NCI-H2081 (cell line): Measurements from ENCODE around the gene SEC31B.

Source experiments
- DNase-seq, 2 experiments: peaks; one replicate each; lab custom pipeline; 2025; lab: John Stamatoyannopoulos, UW

The SEC31B gene, protein sequence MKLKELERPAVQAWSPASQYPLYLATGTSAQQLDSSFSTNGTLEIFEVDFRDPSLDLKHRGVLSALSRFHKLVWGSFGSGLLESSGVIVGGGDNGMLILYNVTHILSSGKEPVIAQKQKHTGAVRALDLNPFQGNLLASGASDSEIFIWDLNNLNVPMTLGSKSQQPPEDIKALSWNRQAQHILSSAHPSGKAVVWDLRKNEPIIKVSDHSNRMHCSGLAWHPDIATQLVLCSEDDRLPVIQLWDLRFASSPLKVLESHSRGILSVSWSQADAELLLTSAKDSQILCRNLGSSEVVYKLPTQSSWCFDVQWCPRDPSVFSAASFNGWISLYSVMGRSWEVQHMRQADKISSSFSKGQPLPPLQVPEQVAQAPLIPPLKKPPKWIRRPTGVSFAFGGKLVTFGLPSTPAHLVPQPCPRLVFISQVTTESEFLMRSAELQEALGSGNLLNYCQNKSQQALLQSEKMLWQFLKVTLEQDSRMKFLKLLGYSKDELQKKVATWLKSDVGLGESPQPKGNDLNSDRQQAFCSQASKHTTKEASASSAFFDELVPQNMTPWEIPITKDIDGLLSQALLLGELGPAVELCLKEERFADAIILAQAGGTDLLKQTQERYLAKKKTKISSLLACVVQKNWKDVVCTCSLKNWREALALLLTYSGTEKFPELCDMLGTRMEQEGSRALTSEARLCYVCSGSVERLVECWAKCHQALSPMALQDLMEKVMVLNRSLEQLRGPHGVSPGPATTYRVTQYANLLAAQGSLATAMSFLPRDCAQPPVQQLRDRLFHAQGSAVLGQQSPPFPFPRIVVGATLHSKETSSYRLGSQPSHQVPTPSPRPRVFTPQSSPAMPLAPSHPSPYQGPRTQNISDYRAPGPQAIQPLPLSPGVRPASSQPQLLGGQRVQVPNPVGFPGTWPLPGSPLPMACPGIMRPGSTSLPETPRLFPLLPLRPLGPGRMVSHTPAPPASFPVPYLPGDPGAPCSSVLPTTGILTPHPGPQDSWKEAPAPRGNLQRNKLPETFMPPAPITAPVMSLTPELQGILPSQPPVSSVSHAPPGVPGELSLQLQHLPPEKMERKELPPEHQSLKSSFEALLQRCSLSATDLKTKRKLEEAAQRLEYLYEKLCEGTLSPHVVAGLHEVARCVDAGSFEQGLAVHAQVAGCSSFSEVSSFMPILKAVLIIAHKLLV

DNA sequence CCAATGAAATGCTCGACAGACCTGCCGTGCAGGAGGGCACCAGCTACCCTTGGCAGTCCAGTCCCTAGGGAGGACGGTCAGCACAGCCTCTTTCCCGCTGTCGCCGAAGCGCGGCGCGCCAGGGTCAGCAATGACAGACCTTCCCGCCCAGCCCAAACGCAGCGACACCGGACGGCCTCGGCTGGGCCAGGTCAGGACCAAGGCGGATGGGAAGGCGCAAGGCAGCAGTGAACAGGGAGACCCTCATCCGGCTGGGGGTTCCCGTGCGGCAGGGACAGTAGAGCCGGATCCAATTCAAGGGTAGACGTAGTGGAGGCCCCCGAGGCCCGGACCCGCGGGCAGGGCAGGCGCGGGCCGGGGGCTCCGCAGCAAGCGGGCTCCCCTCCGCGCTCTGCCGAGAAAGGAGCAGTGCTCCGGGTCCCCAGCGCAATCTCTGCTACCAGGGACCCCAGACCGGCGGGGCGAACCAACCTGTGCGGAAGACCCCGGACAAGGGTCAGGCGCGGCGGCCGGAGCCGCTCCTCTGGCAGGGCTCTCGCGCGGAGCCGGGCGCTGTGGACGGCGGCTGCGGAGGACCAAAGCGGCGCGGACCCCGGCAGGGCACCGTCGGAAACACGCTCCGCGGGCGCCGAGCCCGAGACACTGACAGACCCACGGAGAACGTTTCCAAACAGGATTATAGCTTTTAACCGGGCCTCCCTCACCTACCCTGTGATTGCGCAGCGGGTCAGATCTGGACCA, at the start of gene SEC31B:
SEC31B (minus strand) TSS at position 551 of the 741 bp plus-strand sequence. CDS start 2,909 bp downstream, outside the sequence.
- no peak for DNase-seq

DNA sequence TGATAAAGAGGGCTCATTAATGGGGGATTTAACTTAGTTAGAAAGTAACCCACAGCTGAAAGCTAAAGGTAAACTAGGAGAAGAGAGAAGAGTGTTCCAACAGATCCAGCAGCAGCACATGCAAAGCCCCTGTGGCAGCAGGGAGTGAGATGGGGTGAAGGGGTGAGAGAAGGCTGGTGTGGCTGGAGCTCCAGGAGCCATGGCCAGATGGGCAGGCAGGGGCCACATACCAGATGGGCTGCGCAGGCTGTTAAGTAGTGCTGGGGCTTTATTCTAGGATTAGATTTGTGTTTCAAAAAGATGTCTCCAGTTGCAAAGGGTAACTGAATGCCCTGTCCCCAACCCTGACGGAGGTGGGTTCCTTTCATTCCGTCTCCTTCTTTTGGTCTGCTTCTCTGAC, 49.3 kb upstream of the SEC31B start:
- DNase-seq = no peak

DNA sequence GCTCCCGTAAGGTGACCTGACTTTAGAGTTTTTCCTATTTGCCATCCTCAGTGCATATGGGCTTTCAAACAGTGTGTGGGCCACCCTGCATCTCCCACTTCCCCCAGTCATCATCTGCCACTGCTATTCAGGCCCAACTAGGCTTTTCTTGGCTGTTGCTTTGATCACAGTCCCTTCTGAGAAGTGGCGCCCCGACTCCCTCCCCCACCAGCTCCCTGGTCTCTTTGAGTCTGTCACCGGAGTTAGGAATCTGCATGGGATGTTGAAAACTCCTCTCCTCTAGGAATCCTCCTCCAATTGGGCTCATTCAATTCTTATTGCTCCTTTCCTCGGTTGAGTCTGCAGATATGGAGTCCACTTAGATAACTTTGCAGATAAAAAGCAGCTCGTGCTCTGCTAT, 48.2 kb upstream of the SEC31B start:
- DNase-seq = no peak

DNA sequence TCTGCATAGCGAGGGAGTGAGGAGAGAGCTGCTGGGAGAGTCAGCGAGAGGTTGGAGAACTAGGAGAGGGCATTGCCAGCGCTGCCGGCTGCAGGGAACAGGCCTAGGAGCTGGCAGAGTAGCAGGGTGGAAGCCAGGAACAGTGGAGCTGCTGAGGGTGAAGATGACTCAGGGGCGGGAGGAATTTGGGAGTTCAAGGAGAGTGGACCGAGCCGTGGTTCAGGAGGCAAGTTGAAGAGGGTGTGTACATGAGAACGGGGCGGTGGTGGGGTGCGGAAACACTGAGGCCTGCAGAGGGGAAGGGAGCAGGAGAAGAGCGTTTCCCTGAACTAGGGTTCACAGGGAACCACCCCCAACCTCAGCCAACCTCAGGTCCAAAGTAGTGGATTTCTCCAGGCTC, 47.6 kb upstream of the SEC31B start:
- DNase-seq = no peak

- no peak for DNase-seq
These were observed 46.9 kb upstream of the SEC31B start for GRCh38 chr10:100566561-100566960.

DNA sequence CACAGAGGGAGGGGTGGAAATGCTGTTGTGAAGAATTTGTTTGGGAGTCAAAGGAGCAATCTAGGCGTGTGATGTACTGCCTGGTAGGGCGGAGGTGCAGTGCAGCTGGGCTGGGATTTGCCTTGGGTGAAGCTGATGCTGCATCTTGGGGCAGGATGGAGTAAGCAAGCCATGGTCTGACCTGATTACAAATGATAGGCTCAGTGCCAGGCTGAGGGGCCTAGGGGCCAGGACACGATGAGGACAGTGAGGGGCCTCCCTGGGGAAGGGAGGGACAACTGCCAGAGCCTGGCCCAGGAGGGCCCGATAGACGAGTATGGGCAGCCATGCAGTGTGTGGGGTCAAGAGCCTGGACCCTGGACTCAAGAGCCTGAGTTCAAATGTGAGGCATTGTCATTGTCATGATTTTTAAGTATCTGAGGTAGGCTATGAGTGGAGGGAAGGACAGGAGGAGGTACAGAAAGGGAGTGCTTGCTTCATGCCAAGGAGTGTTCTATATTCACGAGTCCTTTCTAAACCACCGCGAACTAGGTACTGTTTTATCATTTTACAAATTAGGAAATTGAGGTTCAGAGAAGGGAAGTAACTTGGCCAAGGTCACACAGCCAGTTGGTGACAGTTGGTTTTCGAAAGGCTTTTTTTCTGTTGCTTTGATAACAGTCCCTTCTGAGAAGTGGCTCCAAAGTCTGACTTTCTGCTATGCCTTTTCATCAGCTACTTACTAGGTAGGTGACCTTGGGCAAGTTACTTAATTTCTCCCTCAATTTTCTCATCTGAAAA, 45.7 kb upstream of the SEC31B start:
- no peak for DNase-seq

GRCh38 chr10:100562008-100562672, 42.5 kb upstream of the SEC31B start:
- DNase-seq = peak; percentile 5 to 25

GRCh38 chr10:100561005-100561404, 41.3 kb upstream of the SEC31B start:
- no peak for DNase-seq

DNA sequence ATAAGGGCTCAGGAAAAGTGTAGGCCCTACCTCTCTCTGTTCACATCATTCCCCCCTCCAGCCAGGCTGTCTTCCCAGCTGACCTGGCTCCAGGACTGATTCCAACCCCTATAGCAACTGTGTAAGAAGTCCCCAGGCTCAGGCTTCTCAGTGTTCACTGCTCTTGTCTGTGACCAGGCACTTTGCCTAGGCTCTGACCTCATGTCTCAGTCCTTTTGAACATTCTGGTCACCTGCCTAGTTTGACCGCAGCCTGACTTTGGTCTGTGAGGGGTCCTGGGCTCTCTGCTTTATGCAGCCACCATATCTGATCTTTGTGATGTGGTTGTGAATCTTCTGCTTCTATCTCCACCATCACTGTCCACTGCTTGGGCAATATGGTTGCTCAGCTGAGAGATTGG, 40.6 kb upstream of the SEC31B start:
- no peak for DNase-seq

- no peak for DNase-seq
These were observed 35.2 kb upstream of the SEC31B start for GRCh38 chr10:100554902-100555301.

- DNase-seq = no peak
These were observed 34.3 kb upstream of the SEC31B start for GRCh38 chr10:100553929-100554328.

- no peak for DNase-seq
These were observed 32.1 kb upstream of the SEC31B start for GRCh38 chr10:100551738-100552137.

GRCh38 chr10:100551196-100551595, 31.5 kb upstream of the SEC31B start:
- DNase-seq = no peak

- DNase-seq = no peak
These were observed 25.3 kb upstream of the SEC31B start for GRCh38 chr10:100544950-100545349.

GRCh38 chr10:100537475-100537874, 17.8 kb upstream of the SEC31B start:
- DNase-seq = no peak

DNA sequence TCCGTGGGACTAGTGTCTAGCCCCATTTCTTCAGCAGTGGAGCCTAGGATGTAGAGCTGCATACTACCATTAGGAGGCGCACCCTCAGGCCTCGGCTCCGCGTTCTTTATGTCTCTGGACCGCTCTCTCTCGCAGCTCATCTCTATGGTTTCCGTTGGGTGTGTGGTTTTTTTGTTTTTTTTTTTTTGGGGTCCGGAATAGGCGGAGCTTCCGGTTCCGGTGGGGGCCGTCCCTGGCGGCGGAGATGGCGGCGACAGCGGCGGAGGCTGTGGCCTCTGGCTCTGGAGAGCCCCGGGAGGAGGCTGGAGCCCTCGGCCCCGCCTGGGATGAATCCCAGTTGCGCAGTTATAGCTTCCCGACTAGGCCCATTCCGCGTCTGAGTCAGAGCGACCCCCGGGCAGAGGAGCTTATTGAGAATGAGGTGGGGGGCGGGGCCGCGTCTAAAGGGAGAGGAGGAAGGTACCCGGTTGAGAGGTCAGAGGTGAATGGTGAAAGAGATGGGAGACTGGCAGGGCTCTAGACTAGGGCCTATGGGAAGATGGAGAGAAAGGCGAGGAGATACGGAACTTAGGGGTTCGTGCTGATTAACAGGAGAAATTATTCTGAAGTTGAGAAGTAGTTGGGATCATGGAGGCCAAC, 16.2 kb upstream of the SEC31B start, which contains the start of gene HIF1AN:
HIF1AN (plus strand) TSS at position 229 of the 639 bp plus-strand sequence; CDS start at position 245, 16 bp downstream.
- DNase-seq = peak; percentile 89

DNA sequence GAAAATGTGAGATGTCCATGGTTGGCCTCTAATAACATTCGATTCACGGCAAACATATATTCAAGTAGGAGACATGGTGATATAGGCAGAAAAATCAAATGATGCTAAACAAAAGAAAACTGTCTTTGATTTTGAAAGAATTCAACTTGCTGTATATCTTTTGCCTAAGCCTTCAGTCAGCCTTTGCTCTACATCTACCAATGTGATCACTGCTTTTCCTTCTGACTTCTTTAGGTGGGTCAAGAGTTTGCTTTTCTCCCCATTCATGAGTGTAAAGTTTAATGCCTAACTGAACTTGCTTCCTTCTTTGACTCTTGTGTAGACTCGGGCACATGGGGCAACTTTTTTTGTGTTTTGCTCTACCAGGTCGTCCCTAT, 15.7 kb upstream of the SEC31B start:
- no peak for DNase-seq

- no peak for DNase-seq
These were observed 15.1 kb upstream of the SEC31B start for GRCh38 chr10:100534726-100535125.

- no peak for DNase-seq
These were observed 12.1 kb upstream of the SEC31B start for GRCh38 chr10:100531761-100532160.
